ENCODE measurements around the gene FSIP2. TPM values are rescaled to one million over a fixed set of nuclear protein-coding genes. Genes with fewer than 3 reads are reported as not detected.

The FSIP2 gene
- total RNA-seq, 1 experiment from 2014 or later: 2.0 TPM

GRCh38 chr2:185821467-185821866, 82.9 kb downstream of the FSIP2 start:
- BruUV-seq (replicated peaks): no TSS peak

GRCh38 chr2:185823773-185824172, 85.2 kb downstream of the FSIP2 start:
- intact Hi-C loops (cut with micrococcal nuclease): no loop called here
- ChIA-PET CTCF (no interaction called here), POLR2A (ENCODE audit: unreplicated experiment) (no interaction called here)

More at GRCh38 chr2:185821467-185821866, 82.9 kb downstream of the FSIP2 start:
- H3K4me2 ChIP-seq (ENCODE audit: low read length): no peak overlapping the region
- H3K4me3 ChIP-seq (ENCODE audit: low read length): no peak overlapping the region
- intact Hi-C loops (cut with micrococcal nuclease): no loop called here
- TF ChIP-seq EZH2phosphoT487 (IDR thresholded peaks at IDR 0.05; ENCODE audit: borderline replicate concordance, low read length): no peak
- TF ChIP-seq CTCF (conservative IDR thresholded peaks at IDR 0.05; ENCODE audit: low read depth, low read length): no peak
- no peak for TF ChIP-seq EZH2 (IDR thresholded peaks at IDR 0.05; ENCODE audit: low read length, unreplicated experiment)
- no peaks in the 10 kb centered on the region for H3K27me3 ChIP-seq (ENCODE audit: low read length)
- no peaks in the 10 kb centered on the region for H3K4me1 ChIP-seq (ENCODE audit: insufficient read depth, low read length)
- ChIA-PET POLR2A (ENCODE audit: unreplicated experiment) (no interaction called here), CTCF (no interaction called here)
- no peaks in the 10 kb centered on the region for H4K20me1 ChIP-seq (ENCODE audit: low read length)
- ATAC-seq (no peak), DNase-seq (no peak)
- H3K79me2 ChIP-seq (ENCODE audit: low read length): no peaks in the 10 kb centered on the region
- no peaks in the 10 kb centered on the region for H3K9me2 ChIP-seq (replicated peaks; ENCODE audit: low read length)
- no peaks in the 10 kb centered on the region for H3K9me3 ChIP-seq (ENCODE audit: low read length)
- no peaks in the 10 kb centered on the region for H3K36me3 ChIP-seq (ENCODE audit: low read depth, low read length)
- H3F3A ChIP-seq (ENCODE audit: low read length, unreplicated experiment): no peaks in the 10 kb centered on the region
- H3K27ac ChIP-seq (ENCODE audit: low read length): no peak overlapping the region
- no peak overlapping the region for H2AFZ ChIP-seq (ENCODE audit: low read length)
- H3K9ac ChIP-seq (ENCODE audit: low read length): no peak overlapping the region

More at GRCh38 chr2:185823773-185824172, 85.2 kb downstream of the FSIP2 start:
- Histone ChIP-seq H2AFZ (ENCODE audit: low read length) (no peak overlapping the region), H3K4me3 (ENCODE audit: low read length) (no peak overlapping the region), H3F3A (ENCODE audit: low read length, unreplicated experiment) (no peaks in the 10 kb centered on the region), H3K4me1 (ENCODE audit: insufficient read depth, low read length) (no peaks in the 10 kb centered on the region), H4K20me1 (ENCODE audit: low read length) (no peaks in the 10 kb centered on the region), H3K9me3 (ENCODE audit: low read length) (no peaks in the 10 kb centered on the region), H3K4me2 (ENCODE audit: low read length) (no peak overlapping the region), H3K9me2 (replicated peaks; ENCODE audit: low read length) (no peaks in the 10 kb centered on the region), H3K27ac (ENCODE audit: low read length) (no peak overlapping the region), H3K79me2 (ENCODE audit: low read length) (no peaks in the 10 kb centered on the region), H3K27me3 (ENCODE audit: low read length) (no peaks in the 10 kb centered on the region), H3K36me3 (ENCODE audit: low read depth, low read length) (no peaks in the 10 kb centered on the region), H3K9ac (ENCODE audit: low read length) (no peak overlapping the region)
- TF ChIP-seq EZH2phosphoT487 (IDR thresholded peaks at IDR 0.05; ENCODE audit: borderline replicate concordance, low read length) (no peak), CTCF (conservative IDR thresholded peaks at IDR 0.05; ENCODE audit: low read depth, low read length) (no peak), EZH2 (IDR thresholded peaks at IDR 0.05; ENCODE audit: low read length, unreplicated experiment) (no peak)
- no TSS peak for BruUV-seq (replicated peaks)
- ATAC-seq: no peak
- no peak for DNase-seq

Data from PC-3 (cell line).